HUES64 (cell line): Measurements from ENCODE around the gene ACIN1.
"Not testable (repeated sequence)": the region's sequence is repeated elsewhere in the genome, so short reads cannot be mapped to it uniquely, and the experiment has no call there.

Source experiments
- H3K27ac ChIP-seq: 2 replicates; pipeline ENCODE4 v1.7.0; 2013; ENCODE audit warnings: low read depth, low read length, inconsistent platforms
- H3K27me3 ChIP-seq: 2 replicates; pipeline ENCODE4 v1.6.1; 2013; ENCODE audit warnings: mild to moderate bottlenecking, low read length; ENCODE audit not compliant: insufficient read depth
- H3K36me3 ChIP-seq: 2 replicates; pipeline ENCODE4 v1.6.1; 2013; ENCODE audit warnings: mild to moderate bottlenecking, low read length; ENCODE audit not compliant: insufficient read depth
- H3K4me1 ChIP-seq: 2 replicates; pipeline ENCODE4 v1.6.1; 2013; ENCODE audit warnings: mild to moderate bottlenecking, low read length, moderate library complexity; ENCODE audit not compliant: insufficient read depth
- H3K4me3 ChIP-seq: 2 replicates; pipeline ENCODE4 v1.5.1; 2013; ENCODE audit warnings: mild to moderate bottlenecking, low read length, moderate library complexity
- H3K9ac ChIP-seq: 2 replicates; pipeline ENCODE4 v1.6.1; 2013; ENCODE audit warnings: mild to moderate bottlenecking, low read depth, low read length
- H3K9me3 ChIP-seq: 2 replicates; pipeline ENCODE4 v1.6.1; 2013; ENCODE audit warnings: low read depth, low read length; ENCODE audit not compliant: insufficient read depth
- WGBS: fragments of 150-250, 120-280 bp; methylation state at CpG from one replicate; pipeline ENCODE4 v1.1.7; 2013; ENCODE audit warnings: missing lambda C conversion rate; 5-methylcytosine and 5-hydroxymethylcytosine counted together

Gene ACIN1

DNA sequence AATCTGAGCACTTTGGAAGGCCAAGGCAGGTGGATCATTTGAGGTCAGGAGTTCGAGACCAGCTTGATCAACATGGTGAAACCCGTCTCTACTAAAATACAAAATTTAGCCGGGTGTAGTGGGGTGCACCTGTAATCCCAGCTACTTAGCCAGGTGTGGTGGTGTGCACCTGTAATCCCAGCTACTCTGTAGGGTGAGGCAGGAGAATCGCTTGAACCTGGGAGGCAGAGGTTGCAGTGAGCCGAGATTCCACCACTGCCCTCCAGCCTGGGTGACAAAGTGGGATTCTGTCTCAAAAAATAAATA, 81.2 kb downstream of the ACIN1 start:
- WGBS: 92% methylated on average over 5 of the region's 5 CpGs
- H3K36me3 ChIP-seq: not testable (repeated sequence)

DNA sequence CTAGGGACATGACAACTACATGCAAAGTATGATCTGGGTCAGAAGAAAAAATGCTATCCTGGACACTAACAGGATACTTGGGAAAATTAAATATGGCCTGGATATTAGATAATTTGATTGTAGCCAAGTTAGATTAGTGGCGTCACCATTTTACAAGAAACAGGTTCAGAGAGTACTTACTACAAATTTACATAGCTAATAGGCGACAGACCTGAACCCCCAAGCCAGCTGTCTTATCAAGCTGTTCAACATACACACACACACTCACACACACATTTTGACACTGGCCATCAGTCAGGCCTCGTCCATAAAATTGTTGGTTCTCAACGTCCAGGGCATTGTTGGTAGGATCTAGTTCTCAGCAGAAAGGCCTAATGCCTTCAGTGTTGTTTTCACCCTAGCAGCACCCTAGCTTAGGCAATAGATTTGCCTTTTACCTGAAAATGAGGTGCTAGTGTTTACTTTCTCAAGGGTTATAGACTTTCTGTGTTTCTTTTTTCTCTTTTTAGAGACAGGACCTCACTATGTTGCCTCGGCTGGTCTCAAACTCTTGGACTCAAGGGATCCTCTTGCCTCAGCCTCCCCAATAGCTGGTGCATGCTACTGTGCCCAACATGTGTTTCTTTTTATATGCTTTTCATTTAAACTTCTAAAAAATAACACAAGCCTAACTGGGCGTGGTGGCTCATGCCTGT, 81.7 kb downstream of the ACIN1 start:
- Histone ChIP-seq H3K36me3 (no peaks in the 10 kb centered on the region), H3K27me3 (no peaks in the 10 kb centered on the region), H3K9me3 (no peaks in the 10 kb centered on the region), H3K27ac (no peak overlapping the region), H3K9ac (no peak overlapping the region), H3K4me3 (no peak overlapping the region), H3K4me1 (peaks cover 11% of the 10 kb centered on the region)
- WGBS: 87% methylated on average over 6 of the region's 6 CpGs

More for the DNA sequence above, 81.2 kb downstream of the ACIN1 start:
- not testable (repeated sequence) for H3K27me3 ChIP-seq, H3K9ac ChIP-seq, H3K27ac ChIP-seq, H3K9me3 ChIP-seq, H3K4me3 ChIP-seq
- H3K4me1 ChIP-seq: peaks cover 11% of the 10 kb centered on the region

DNA sequence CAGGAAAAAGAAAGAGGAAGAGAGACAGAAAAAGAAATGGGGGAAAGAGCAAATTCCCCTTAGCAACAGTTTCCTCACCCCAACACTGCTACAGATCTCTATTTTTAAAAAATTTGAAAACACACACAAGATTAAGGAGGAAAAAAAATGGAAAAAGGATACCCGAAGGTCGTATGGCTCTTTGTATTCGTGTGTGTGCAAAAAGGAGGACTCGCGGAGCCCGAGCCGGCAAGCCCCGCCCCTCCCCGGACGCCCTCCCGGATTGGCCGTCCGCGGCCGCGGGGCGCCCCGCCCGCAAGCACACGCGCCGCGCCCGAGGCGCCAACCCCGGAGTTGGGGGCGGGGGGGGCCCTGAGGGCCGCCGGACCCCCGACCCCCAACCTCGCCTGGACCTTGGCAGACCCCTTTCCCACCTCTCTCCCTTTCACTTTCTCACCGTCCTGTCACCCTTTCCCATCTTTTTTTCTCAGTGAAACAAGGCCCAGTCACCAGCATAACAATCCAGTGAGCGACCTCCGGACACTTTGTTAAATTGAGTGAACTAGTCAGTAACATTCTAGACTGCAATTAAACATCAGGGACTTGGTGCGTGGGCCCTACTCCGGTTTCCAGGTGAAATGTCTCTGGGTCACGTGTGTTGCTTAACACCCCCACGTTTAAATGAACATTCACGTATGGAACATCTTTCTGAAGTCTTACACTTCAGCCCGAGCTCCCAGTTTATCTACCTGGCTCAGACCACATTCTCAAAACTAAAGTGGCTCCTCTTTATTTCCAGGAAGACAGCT, 84.8 kb downstream of the ACIN1 start, which contains the start of gene C14orf93:
TSS of gene C14orf93 (minus strand) at position 205 of the 788 bp plus-strand sequence. CDS start 11,120 bp downstream, outside the sequence.
- Histone ChIP-seq H3K9ac (peak within 1 kb of the TSS; percentile 62), H3K36me3 (no peaks in the 10 kb centered on the region), H3K4me3 (peak within 1 kb of the TSS; percentile 59), H3K4me1 (peaks cover 21% of the 10 kb centered on the region), H3K27me3 (no peaks in the 10 kb centered on the region), H3K27ac (0 out of 2 replicates have a peak within 1 kb of the TSS, but pooled peaks have one; percentile 3), H3K9me3 (no peaks in the 10 kb centered on the region)
- WGBS: 7% methylated on average over 40 of the region's 40 CpGs

DNA sequence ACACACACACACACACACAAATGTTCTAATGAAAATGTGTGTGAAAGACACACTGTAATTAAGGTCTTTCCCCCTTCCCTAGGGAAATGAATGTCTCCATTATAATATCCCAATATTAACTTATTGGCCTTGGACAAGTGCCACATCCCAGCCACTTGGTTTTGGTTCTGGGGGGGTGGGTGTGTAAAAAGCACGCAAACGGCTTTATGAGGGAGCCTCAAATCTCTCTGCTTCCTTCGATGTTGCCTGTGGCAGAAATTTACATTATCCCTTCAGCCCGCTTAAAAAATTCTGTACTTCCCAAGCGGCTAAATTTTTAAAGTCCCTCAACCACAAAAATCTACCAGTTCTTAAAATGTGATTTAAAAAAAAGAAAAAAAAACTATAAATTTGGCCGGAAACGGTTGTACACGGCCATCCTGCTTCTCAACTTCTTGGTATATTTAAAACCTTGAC, 85.4 kb downstream of the ACIN1 start:
- Histone ChIP-seq H3K4me3 (peak overlapping the region; percentile 59), H3K36me3 (no peaks in the 10 kb centered on the region), H3K27ac (no peak overlapping the region), H3K4me1 (peaks cover 21% of the 10 kb centered on the region), H3K9me3 (no peaks in the 10 kb centered on the region), H3K27me3 (no peaks in the 10 kb centered on the region), H3K9ac (peak overlapping the region; percentile 62; the same call in 1 of the 2 replicates)
- WGBS: 60% methylated on average over 8 of the region's 8 CpGs

GRCh38 chr14:23008831-23009230, 86.1 kb downstream of the ACIN1 start:
- Histone ChIP-seq H3K27ac (no peak overlapping the region), H3K9ac (no peak overlapping the region), H3K36me3 (no peaks in the 10 kb centered on the region), H3K27me3 (no peaks in the 10 kb centered on the region), H3K9me3 (no peaks in the 10 kb centered on the region), H3K4me3 (no peak overlapping the region), H3K4me1 (peaks cover 21% of the 10 kb centered on the region)
- WGBS: 94% methylated on average over 3 of the region's 3 CpGs
